ENCODE results near the gene TARBP2.

The TARBP2 gene

GRCh38 chr12:53467082-53467481 is 34.0 kb upstream of the TARBP2 start:
- no peak overlapping the region for H3K4me3 ChIP-seq (ENCODE audit: low read depth, low read length)
- TF ChIP-seq CTCF (IDR thresholded peaks at IDR 0.05; ENCODE audit: low read depth, low read length) (no peak), MAX (IDR thresholded peaks at IDR 0.05; ENCODE audit: low read depth, low read length) (no peak), POLR2A (IDR thresholded peaks at IDR 0.05; ENCODE audit: extremely low read depth, insufficient read length) (no peak), MYC (IDR thresholded peaks at IDR 0.05; ENCODE audit: low read depth, low read length) (no peak)
- no peak for DNase-seq (ENCODE audit: low read depth)

GRCh38 chr12:53467880-53468279 is 33.2 kb upstream of the TARBP2 start:
- no peak overlapping the region for H3K4me3 ChIP-seq (ENCODE audit: low read depth, low read length)
- no peak for DNase-seq (ENCODE audit: low read depth)
- no peak for TF ChIP-seq MYC (IDR thresholded peaks at IDR 0.05; ENCODE audit: low read depth, low read length)

- H3K4me3 ChIP-seq (ENCODE audit: low read depth, low read length), result no peak overlapping the region
- no peak for DNase-seq (ENCODE audit: low read depth)
- TF ChIP-seq CTCF (IDR thresholded peaks at IDR 0.05; ENCODE audit: low read depth, low read length), result no peak
- no peak for TF ChIP-seq POLR2A (IDR thresholded peaks at IDR 0.05; ENCODE audit: extremely low read depth, insufficient read length)
- TF ChIP-seq MYC (IDR thresholded peaks at IDR 0.05; ENCODE audit: low read depth, low read length), result no peak
- no peak for TF ChIP-seq MAX (IDR thresholded peaks at IDR 0.05; ENCODE audit: low read depth, low read length)
Measured at GRCh38 chr12:53468282-53468681, 32.8 kb upstream of the TARBP2 start.

GRCh38 chr12:53472056-53472582 is 29.0 kb upstream of the TARBP2 start:
- no peak overlapping the region for H3K4me3 ChIP-seq (ENCODE audit: low read depth, low read length)
- no peak for DNase-seq (ENCODE audit: low read depth)
- TF ChIP-seq POLR2A (IDR thresholded peaks at IDR 0.05; ENCODE audit: extremely low read depth, insufficient read length) (no peak), MYC (IDR thresholded peaks at IDR 0.05; ENCODE audit: low read depth, low read length) (no peak), MAX (IDR thresholded peaks at IDR 0.05; ENCODE audit: low read depth, low read length) (no peak)

GRCh38 chr12:53474077-53474476 is 27.0 kb upstream of the TARBP2 start:
- TF ChIP-seq POLR2A (IDR thresholded peaks at IDR 0.05; ENCODE audit: extremely low read depth, insufficient read length) (no peak), MYC (IDR thresholded peaks at IDR 0.05; ENCODE audit: low read depth, low read length) (no peak), MAX (IDR thresholded peaks at IDR 0.05; ENCODE audit: low read depth, low read length) (no peak), CTCF (IDR thresholded peaks at IDR 0.05; ENCODE audit: low read depth, low read length) (no peak)
- no peak overlapping the region for H3K4me3 ChIP-seq (ENCODE audit: low read depth, low read length)
- DNase-seq (ENCODE audit: low read depth), result no peak

GRCh38 chr12:53474819-53475218 is 26.3 kb upstream of the TARBP2 start:
- DNase-seq (ENCODE audit: low read depth), result no peak
- no peak for TF ChIP-seq POLR2A (IDR thresholded peaks at IDR 0.05; ENCODE audit: extremely low read depth, insufficient read length)
- no peak for TF ChIP-seq CTCF (IDR thresholded peaks at IDR 0.05; ENCODE audit: low read depth, low read length)
- TF ChIP-seq MAX (IDR thresholded peaks at IDR 0.05; ENCODE audit: low read depth, low read length), result no peak
- TF ChIP-seq MYC (IDR thresholded peaks at IDR 0.05; ENCODE audit: low read depth, low read length), result no peak
- H3K4me3 ChIP-seq (ENCODE audit: low read depth, low read length), result no peak overlapping the region

GRCh38 chr12:53476769-53477209 is 24.3 kb upstream of the TARBP2 start:
- no peak overlapping the region for H3K4me3 ChIP-seq (ENCODE audit: low read depth, low read length)
- DNase-seq (ENCODE audit: low read depth), result peak; percentile 54
- 0 out of 2 replicates have a peak, but pooled peaks have one; percentile 11 for TF ChIP-seq MAX (IDR thresholded peaks at IDR 0.05; ENCODE audit: low read depth, low read length)
- TF ChIP-seq MYC (IDR thresholded peaks at IDR 0.05; ENCODE audit: low read depth, low read length), result no peak
- peak; percentile 29 for TF ChIP-seq CTCF (IDR thresholded peaks at IDR 0.05; ENCODE audit: low read depth, low read length)
- no peak for TF ChIP-seq POLR2A (IDR thresholded peaks at IDR 0.05; ENCODE audit: extremely low read depth, insufficient read length)
